GM19035 (cell line): ENCODE data around the gene ACOD1.
"Not testable (repeated sequence)": the region's sequence is repeated elsewhere in the genome, so short reads cannot be mapped to it uniquely, and the experiment has no call there.

Experiments
- ATAC-seq: cut with Tn5 transposase; IDR thresholded peaks from one replicate; pipeline ENCODE4 v1.9.1; 2021; ENCODE audit not compliant: unreplicated experiment

Gene ACOD1

GRCh38 chr13:76950101-76950500, 1.8 kb downstream of the ACOD1 start:
- no peak for ATAC-seq

- ATAC-seq = no peak
Observed at GRCh38 chr13:76953968-76954367, 5.7 kb downstream of the ACOD1 start.

- no peak for ATAC-seq
Observed at GRCh38 chr13:76954538-76954937, 6.2 kb downstream of the ACOD1 start.

GRCh38 chr13:76955193-76955592, 6.9 kb downstream of the ACOD1 start:
- no peak for ATAC-seq

DNA sequence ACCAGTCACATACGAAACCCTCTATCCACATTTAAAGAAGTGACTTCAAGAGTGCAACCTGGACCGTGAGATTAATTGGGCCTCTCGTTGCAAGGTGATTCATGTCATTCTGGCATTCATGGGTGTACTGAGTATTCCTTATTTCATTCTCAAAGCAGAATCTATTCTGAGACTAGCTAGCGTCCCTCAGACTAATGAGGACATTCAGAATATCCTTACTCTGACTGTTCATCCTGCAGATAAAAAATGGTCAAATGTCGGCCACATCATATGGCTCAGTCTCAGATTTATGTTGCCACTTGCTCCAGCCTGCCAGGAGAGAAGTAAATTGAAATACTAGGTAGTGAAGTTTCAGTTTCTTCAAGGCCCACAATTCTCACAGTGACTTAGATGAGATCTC, 7.3 kb downstream of the ACOD1 start:
- no peak for ATAC-seq

DNA sequence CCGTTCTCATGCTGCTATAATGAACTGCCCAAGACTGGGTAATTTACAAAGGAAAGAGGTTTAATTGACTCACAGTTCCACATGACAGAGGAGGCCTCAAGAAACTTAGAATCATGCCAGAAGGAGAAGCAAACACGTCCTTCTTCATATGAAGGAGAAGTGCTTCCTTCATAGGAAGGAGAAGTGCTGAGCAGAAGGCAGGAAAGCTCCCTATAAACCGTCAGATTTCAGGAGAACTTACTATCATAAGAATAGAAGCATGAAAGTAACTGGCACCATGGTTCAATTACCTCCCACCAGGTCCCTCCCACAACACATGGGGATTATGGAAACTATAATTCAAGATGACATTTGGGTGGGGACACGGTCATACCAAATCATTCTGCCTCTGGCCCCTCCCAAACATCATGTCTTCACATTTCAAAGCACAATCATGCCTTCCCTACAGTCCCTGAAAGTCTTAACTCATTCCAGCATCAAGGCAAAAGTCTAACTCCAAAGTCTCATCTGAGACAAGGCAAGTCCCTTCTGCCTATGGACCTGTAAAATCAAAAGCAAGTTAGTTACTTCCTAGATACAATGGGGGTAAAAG, 10.6 kb downstream of the ACOD1 start:
- ATAC-seq = no peak

DNA sequence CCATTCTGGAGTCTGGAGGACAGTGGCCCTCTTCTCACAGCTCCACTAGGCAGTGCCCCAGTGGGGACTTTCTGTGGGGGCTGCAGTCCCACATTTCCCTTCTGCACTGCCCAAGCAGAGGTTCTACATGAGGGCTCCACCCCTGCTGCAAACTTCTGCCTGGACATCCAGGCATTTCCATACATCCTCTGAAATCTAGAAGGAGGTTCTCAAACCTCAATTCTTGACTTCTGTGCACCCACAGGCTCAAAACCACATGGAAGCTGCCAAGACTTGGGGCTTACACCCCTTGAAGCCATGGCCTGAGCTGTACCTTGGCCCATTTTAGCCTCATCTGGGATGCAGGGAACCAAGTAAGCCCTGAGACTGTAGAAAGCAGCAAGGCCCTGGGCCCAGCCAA, 11.4 kb downstream of the ACOD1 start:
- not testable (repeated sequence) for ATAC-seq

GRCh38 chr13:76965759-76966421, 17.6 kb downstream of the ACOD1 start:
- no peak for ATAC-seq

- no peak for ATAC-seq
Observed at GRCh38 chr13:76967031-76967430, 18.7 kb downstream of the ACOD1 start.

GRCh38 chr13:76968041-76968440, 19.7 kb downstream of the ACOD1 start:
- ATAC-seq = no peak

DNA sequence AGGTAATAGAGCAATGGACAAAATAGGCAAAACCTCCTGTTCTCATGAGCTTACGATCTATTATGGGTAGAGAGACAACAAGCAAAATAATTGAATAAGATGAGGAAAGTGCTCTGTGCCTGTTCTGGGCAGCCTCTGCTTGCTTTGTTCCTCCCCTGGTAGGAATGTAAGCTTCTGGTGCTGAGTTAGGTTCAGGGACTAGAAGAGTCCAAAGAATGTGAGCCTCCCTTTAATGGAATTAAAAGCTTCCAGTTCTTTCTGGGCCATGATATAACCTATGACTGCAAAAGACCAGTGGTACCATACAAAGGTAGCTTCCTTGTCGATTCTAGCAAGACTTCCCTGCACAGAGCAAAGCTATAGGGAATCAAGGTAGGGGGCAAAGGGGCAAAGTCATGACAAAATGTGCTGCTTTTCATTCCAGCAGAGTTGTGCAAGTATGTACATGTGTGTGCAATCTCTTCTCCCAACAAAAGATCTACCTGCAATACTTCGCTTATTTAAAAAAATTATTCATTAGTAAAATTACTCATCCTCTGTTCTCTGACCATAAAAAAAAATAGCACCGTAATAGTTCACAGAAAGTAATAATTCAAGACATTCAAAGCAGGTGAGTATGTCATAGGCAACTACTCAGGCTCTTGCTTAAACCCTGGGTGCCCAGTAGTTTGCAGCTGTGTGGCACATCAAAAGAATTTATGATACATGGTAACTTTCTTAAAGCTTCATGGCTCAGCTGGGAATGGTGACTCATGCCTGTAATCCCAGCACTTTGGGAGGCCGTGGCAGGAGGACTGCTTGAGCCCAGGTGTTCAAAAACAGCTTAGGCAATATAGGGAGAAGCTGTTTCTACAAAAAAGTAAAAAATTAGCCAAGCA, 21.4 kb downstream of the ACOD1 start:
- no peak for ATAC-seq

DNA sequence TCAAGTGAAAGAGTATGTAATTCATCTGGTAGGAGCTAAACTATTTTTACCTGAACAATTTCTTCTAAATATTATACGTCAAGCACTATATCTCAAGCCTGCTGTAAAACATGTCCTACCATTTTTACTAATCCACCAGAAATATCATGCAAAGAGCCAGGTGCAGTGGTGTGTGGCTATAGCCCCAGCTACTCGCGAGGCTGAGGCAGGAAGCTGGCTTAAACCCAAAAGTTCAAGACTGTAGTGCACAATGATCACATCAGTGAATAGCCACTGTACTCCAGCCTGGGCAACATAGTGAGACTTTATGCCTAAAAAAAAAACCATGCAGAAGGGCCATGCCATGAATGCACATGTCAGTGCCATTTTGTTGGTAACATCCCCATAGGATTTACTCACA, 22.9 kb downstream of the ACOD1 start:
- no peak for ATAC-seq

DNA sequence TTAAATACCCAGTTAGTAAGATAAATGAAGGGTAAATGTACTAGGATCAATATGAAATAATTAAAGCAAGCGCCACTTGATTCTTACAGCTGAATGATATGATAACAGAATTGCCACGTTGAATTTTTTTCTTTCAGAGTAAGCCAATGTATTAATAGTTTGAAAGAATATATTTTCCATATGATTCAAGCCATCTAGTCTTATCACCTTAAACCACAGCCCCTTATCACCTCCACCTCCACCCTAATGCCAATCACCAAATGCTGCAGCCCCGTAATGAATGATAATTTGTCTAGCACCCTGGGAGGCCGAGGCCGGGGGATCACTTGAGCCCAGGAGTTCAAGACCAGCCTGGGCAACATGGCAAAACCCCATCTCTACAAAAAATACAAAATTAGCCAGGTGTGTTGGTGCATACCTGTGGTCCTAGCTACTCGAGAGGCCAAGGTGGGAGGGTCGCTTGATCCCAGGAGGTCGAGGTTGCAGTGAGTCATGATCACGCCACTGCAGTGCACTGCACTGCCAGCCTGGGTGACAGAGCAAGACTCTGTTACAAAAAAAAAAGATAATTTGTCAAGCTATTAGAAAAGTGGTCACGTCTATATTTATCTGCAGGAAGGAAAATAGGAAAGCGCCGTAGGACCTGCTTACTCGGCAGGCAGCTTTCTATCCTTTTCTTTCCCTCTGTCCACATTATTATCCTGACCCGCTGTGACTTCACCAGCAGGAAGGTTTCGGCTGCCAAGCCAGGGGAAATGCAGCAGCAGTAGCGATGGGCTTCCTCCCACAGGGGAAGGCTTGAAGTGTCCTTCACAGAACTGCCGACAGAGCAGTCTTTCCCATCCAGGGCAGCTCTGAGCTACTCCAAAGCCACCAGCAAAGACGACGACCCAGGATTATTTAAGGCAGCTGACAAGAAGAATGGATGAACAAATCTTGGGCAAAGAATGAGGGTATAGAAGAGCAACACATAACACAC, 23.8 kb downstream of the ACOD1 start:
- ATAC-seq = no peak

DNA sequence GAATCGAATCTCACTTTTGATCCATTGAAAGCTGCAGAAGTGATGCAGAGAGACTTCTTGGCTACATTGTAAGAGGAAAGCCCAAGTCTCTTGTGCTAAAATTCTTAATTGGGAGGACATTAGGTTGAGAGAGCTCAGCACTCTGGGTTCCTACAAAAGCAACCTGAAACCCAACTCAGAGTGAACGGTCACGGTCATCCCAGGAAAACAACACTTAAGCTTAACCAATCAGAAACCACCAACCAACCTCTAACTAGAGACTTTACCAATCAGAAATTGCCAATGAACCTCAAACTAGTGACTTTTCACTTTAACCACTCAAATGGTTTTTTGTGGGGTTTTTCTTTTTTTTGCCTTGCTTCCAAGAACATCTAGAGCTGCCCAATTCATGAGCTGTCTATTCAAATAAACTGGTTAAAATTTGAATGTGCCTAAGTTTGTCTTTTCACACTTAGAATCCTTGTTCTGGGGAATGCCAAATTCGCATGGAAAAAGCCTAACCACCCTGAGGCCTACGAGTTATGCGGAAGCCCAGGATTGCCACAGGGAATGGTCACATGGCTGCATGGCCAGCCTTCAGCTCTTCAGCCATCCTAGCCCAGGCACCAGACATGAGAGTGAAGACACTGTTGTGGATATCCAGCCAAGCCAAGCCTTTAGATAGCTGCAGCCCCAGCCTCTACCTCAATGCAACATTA, 25.8 kb downstream of the ACOD1 start:
- no peak for ATAC-seq

DNA sequence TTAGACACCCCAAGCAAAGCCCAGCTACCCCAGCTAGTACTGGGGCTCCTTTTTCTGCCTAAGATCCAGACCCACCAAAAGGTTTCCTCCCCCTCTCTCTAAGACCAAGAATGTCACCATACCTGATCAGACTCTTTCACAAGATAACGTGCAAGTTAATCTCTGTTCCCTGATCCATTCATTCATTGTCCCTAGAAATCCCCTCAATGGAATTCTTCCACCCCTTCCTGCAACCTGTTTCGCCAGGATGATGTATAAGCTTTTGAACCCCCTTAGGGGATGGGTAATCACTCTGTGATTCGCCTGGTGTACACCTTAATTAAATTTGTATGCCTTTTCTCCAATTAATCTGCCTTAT, 26.3 kb downstream of the ACOD1 start:
- no peak for ATAC-seq

- ATAC-seq = no peak
Observed at GRCh38 chr13:76975863-76976262, 27.6 kb downstream of the ACOD1 start.

- ATAC-seq = no peak
Observed at GRCh38 chr13:76976490-76976889, 28.2 kb downstream of the ACOD1 start.

GRCh38 chr13:76976929-76977328, 28.6 kb downstream of the ACOD1 start:
- ATAC-seq = no peak

GRCh38 chr13:76980075-76980718, 31.9 kb downstream of the ACOD1 start:
- ATAC-seq = peak; percentile 100

DNA sequence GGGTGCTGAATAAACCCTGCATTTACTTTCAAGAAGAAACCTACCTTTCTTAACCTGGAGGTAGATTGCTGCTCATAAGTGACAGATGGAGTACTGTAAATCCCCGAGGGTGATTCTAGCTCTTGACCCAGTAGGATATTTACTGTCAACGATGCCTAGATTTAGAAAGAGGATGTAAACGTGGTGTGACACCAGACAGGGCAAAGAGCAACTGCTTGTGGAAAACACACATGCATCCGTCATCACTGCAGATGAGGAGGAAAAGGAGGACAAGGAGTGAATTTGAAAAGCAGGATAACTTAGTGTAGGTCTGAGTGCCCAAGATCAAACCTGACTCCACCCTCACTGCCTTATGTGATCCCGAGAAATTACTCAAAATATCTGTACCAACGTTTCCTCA, 33.8 kb downstream of the ACOD1 start:
- ATAC-seq = no peak
